HEK293 (cell line): Measurements from ENCODE around the gene FBXO28.

Experiments
- CTCF ChIA-PET: fragments of 350-600 bp; formaldehyde crosslinking; extraction: SDS; loops from one replicate; lab custom pipeline; 2021; ENCODE audit warnings: antibody characterized with exemption; lab: Yijun Ruan, JAX
- POLR2A ChIA-PET: fragments of 300-600 bp; formaldehyde crosslinking; extraction: SDS; loops from one replicate; lab custom pipeline; 2020; ENCODE audit warnings: antibody characterized with exemption, inconsistent platforms; lab: Yijun Ruan, JAX
- H3K27ac ChIP-seq: fragments of 200-500 bp; sonication (Bioruptor generic); 2 replicates; pipeline ENCODE4 v1.5.1; 2014; ENCODE audit warnings: low read depth, low read length, control low read depth, inconsistent platforms; ENCODE audit errors: extremely low read depth
- H3K36me3 ChIP-seq, 2 experiments: fragments of 200-500 bp in 1 of 2; sonication (Bioruptor generic) in 1 of 2; 1 replicate in 1 of 2; 2 replicates in 1 of 2; pipeline ENCODE4 v1.5.1; 2014 to 2017; ENCODE audit warnings: inconsistent platforms in 2 of 2, low read length in 2 of 2; ENCODE audit not compliant: control insufficient read depth in 2 of 2, insufficient read depth in 1 of 2
- H3K4me1 ChIP-seq: fragments of 200-500 bp; sonication (Bioruptor generic); 2 replicates; pipeline ENCODE4 v1.5.1; 2014; ENCODE audit warnings: mild to moderate bottlenecking, low read length, inconsistent platforms; ENCODE audit not compliant: control insufficient read depth, insufficient read depth
- H3K4me3 ChIP-seq: 2 replicates; pipeline ENCODE4 v1.5.1; 2011; ENCODE audit warnings: low read depth, mild to moderate bottlenecking, control low read depth, low read length, moderate library complexity
- H3K9me3 ChIP-seq: fragments of 200-500 bp; sonication (Bioruptor generic); 2 replicates; pipeline ENCODE4 v1.5.1; 2014; ENCODE audit warnings: low read depth, low read length, inconsistent platforms; ENCODE audit not compliant: control insufficient read depth, insufficient read depth
- GFI1B ChIP-seq: fragments of 450-650 bp; formaldehyde crosslinking; IDR thresholded peaks from 2 replicates; pipeline ENCODE4 v1.5.1; 2016; ENCODE audit warnings: missing biosample characterization, missing genetic modification characterization
- GLI2 ChIP-seq: fragments of 450-650 bp; formaldehyde crosslinking; IDR thresholded peaks from 2 replicates; pipeline ENCODE4; 2017; ENCODE audit warnings: missing biosample characterization, missing genetic modification characterization, low read depth, borderline replicate concordance
- KLF1 ChIP-seq: fragments of 450-650 bp; formaldehyde crosslinking; IDR thresholded peaks from 2 replicates; pipeline ENCODE4 v1.5.1; 2016; ENCODE audit warnings: missing biosample characterization, missing genetic modification characterization
- KLF10 ChIP-seq: fragments of 450-650 bp; IDR thresholded peaks from 2 replicates; pipeline ENCODE4 v1.5.1; 2018; ENCODE audit warnings: missing biosample characterization, mild to moderate bottlenecking, missing genetic modification characterization
- KLF17 ChIP-seq: fragments of 450-650 bp; formaldehyde crosslinking; IDR thresholded peaks from 2 replicates; pipeline ENCODE4 v1.5.1; 2016; ENCODE audit warnings: missing biosample characterization, missing genetic modification characterization
- SCRT2 ChIP-seq: fragments of 450-650 bp; formaldehyde crosslinking; IDR thresholded peaks from 2 replicates; pipeline ENCODE4 v1.5.1; 2016; ENCODE audit warnings: missing biosample characterization, missing genetic modification characterization
- ZBTB1 ChIP-seq: fragments of 450-650 bp; formaldehyde crosslinking; IDR thresholded peaks from 2 replicates; pipeline ENCODE4 v1.5.1; 2016; ENCODE audit warnings: missing biosample characterization, missing genetic modification characterization
- ZBTB17 ChIP-seq: fragments of 450-650 bp; formaldehyde crosslinking; IDR thresholded peaks from 2 replicates; pipeline ENCODE4 v1.5.1; 2016; ENCODE audit warnings: missing biosample characterization, missing genetic modification characterization
- ZBTB49 ChIP-seq: fragments of 450-650 bp; formaldehyde crosslinking; IDR thresholded peaks from 2 replicates; pipeline ENCODE4 v1.5.1; 2016; ENCODE audit warnings: missing biosample characterization, missing genetic modification characterization, low read depth
- ZFHX2 ChIP-seq: fragments of 450-650 bp; formaldehyde crosslinking; conservative IDR thresholded peaks from 2 replicates; pipeline ENCODE4 v1.5.1; 2016; ENCODE audit warnings: missing biosample characterization, missing genetic modification characterization
- ZNF121 ChIP-seq: fragments of 450-650 bp; formaldehyde crosslinking; IDR thresholded peaks from 2 replicates; pipeline ENCODE4 v1.5.1; 2016; ENCODE audit warnings: missing biosample characterization, missing genetic modification characterization
- ZNF138 ChIP-seq: fragments of 450-650 bp; formaldehyde crosslinking; IDR thresholded peaks from 2 replicates; pipeline ENCODE4 v1.5.1; 2016; ENCODE audit warnings: missing biosample characterization, missing genetic modification characterization, borderline replicate concordance
- ZNF16 ChIP-seq: fragments of 450-650 bp; formaldehyde crosslinking; IDR thresholded peaks from 2 replicates; pipeline ENCODE4 v1.5.1; 2016; ENCODE audit warnings: low read depth, missing biosample characterization, missing genetic modification characterization
- ZNF169 ChIP-seq: fragments of 450-650 bp; formaldehyde crosslinking; IDR thresholded peaks from 2 replicates; pipeline ENCODE4 v1.5.1; 2016; ENCODE audit warnings: missing biosample characterization, missing genetic modification characterization
- ZNF24 ChIP-seq: fragments of 450-650 bp; formaldehyde crosslinking; IDR thresholded peaks from 2 replicates; pipeline ENCODE4 v1.5.1; 2016; ENCODE audit warnings: missing biosample characterization, missing genetic modification characterization
- ZNF362 ChIP-seq: fragments of 450-650 bp; formaldehyde crosslinking; IDR thresholded peaks from 2 replicates; pipeline ENCODE4 v1.5.1; 2016; ENCODE audit warnings: missing biosample characterization, missing genetic modification characterization
- ZNF473 ChIP-seq: fragments of 450-650 bp; formaldehyde crosslinking; IDR thresholded peaks from 2 replicates; pipeline ENCODE4 v1.5.1; 2017; ENCODE audit warnings: missing biosample characterization, missing genetic modification characterization
- ZNF596 ChIP-seq: fragments of 450-650 bp; IDR thresholded peaks from 2 replicates; pipeline ENCODE4 v1.5.0; 2018; ENCODE audit warnings: missing biosample characterization, mild to moderate bottlenecking, missing genetic modification characterization, moderate library complexity
- ZNF626 ChIP-seq: fragments of 450-650 bp; sonication (Bioruptor Pico); formaldehyde crosslinking; IDR thresholded peaks from 2 replicates; pipeline ENCODE4 v1.5.1; 2018; ENCODE audit warnings: missing biosample characterization, missing genetic modification characterization, inconsistent platforms
- ZNF654 ChIP-seq: fragments of 450-650 bp; formaldehyde crosslinking; IDR thresholded peaks from 2 replicates; pipeline ENCODE4 v1.5.1; 2016; ENCODE audit warnings: low read depth, missing biosample characterization, missing genetic modification characterization
- ZNF658 ChIP-seq: fragments of 450-650 bp; formaldehyde crosslinking; IDR thresholded peaks from 2 replicates; pipeline ENCODE4; 2016; ENCODE audit warnings: missing biosample characterization, missing genetic modification characterization
- ZNF76 ChIP-seq: fragments of 450-650 bp; formaldehyde crosslinking; IDR thresholded peaks from 2 replicates; pipeline ENCODE4; 2016; ENCODE audit warnings: low read depth, missing biosample characterization, missing genetic modification characterization, borderline replicate concordance
- ZNF776 ChIP-seq: fragments of 450-650 bp; formaldehyde crosslinking; IDR thresholded peaks from 2 replicates; pipeline ENCODE4 v1.5.0; 2017; ENCODE audit warnings: missing biosample characterization, missing genetic modification characterization, borderline replicate concordance
- ZNF792 ChIP-seq: fragments of 450-650 bp; formaldehyde crosslinking; IDR thresholded peaks from 2 replicates; pipeline ENCODE4 v1.5.1; 2016; ENCODE audit warnings: missing biosample characterization, missing genetic modification characterization
- ZNF837 ChIP-seq: fragments of 450-650 bp; formaldehyde crosslinking; IDR thresholded peaks from 2 replicates; pipeline ENCODE4 v1.5.1; 2016; ENCODE audit warnings: missing biosample characterization, missing genetic modification characterization
- ZSCAN30 ChIP-seq: fragments of 450-650 bp; IDR thresholded peaks from 2 replicates; pipeline ENCODE4 v1.5.1; 2018; ENCODE audit warnings: missing biosample characterization, mild to moderate bottlenecking, missing genetic modification characterization, moderate library complexity

Gene FBXO28

GRCh38 chr1:224067621-224068457 is 46.1 kb upstream of the FBXO28 start (continued):
- TF ChIP-seq ZFHX2 (tag by site-specific recombination) (no peak), KLF10 (peak; percentile 54; the same call in 1 of the 2 replicates), SCRT2 (tag by site-specific recombination) (no peak), ZNF362 (tag by site-specific recombination) (peak; percentile 34; the same call in 1 of the 2 replicates), ZNF473 (no peak), ZNF121 (tag by site-specific recombination) (no peak), ZNF776 (tag by site-specific recombination) (no peak), ZNF658 (no peak), ZNF792 (tag by site-specific recombination) (no peak), ZNF76 (no peak), KLF1 (tag by site-specific recombination) (no peak), ZNF837 (tag by site-specific recombination) (no peak), ZNF596 (no peak)

- CTCF ChIA-PET: interaction anchor here (0.6 to 4.8 kb wide), 5 partner anchors 13 to 252 kb away, joined by 3 to 27 read pairs (median 3); no protein-coding TSS in a partner anchor
- peak; percentile 94 for TF ChIP-seq ZBTB17 (tag by site-specific recombination)
- no peak for TF ChIP-seq ZSCAN30
- TF ChIP-seq, all 188 proteins: peak for 1
- Histone ChIP-seq H3K4me1 (peaks cover 27% of the 10 kb centered on the region), H3K36me3 (no peaks in the 10 kb centered on the region), H3K9me3 (no peaks in the 10 kb centered on the region), H3K4me3 (no peak overlapping the region), H3K27ac (no peak overlapping the region)
- POLR2A ChIA-PET: interaction anchor here (0.8 to 1.2 kb wide), 2 partner anchors 18 to 329 kb away, joined by 3 to 5 read pairs; no protein-coding TSS in a partner anchor
Measured at GRCh38 chr1:224068458-224069072, 45.3 kb upstream of the FBXO28 start.

GRCh38 chr1:224069138-224069537 is 44.8 kb upstream of the FBXO28 start:
- no peak for TF ChIP-seq KLF1 (tag by site-specific recombination)
- no peak for TF ChIP-seq ZBTB1
- TF ChIP-seq KLF17 (tag by site-specific recombination): no peak
- TF ChIP-seq ZBTB49 (tag by site-specific recombination): no peak
- no peak for TF ChIP-seq ZNF24 (tag by site-specific recombination)
- TF ChIP-seq GLI2 (tag by site-specific recombination): no peak
- TF ChIP-seq ZNF138: no peak
- TF ChIP-seq GFI1B (tag by site-specific recombination): no peak
- TF ChIP-seq ZNF626: no peak
- no peak for TF ChIP-seq ZNF654 (tag by site-specific recombination)
- TF ChIP-seq ZNF16 (tag by site-specific recombination): no peak
- no peak for TF ChIP-seq ZNF169 (tag by site-specific recombination)

More at GRCh38 chr1:224069138-224069537, 44.8 kb upstream of the FBXO28 start:
- Histone ChIP-seq H3K4me1 (peaks cover 21% of the 10 kb centered on the region), H3K36me3 (no peaks in the 10 kb centered on the region), H3K9me3 (no peaks in the 10 kb centered on the region), H3K27ac (no peak overlapping the region), H3K4me3 (no peak overlapping the region)
- ChIA-PET POLR2A (no interaction called here), CTCF (interaction anchor here (0.5 to 4.8 kb wide), 4 partner anchors 14 to 75 kb away, joined by 3 to 27 read pairs (median 3); no protein-coding TSS in a partner anchor)
